HepG2 (cell line): Measurements from ENCODE around the gene NT5C1A. TPM values are rescaled to one million over a fixed set of nuclear protein-coding genes. Genes with fewer than 3 reads are reported as not detected.

Experiments used
- ATAC-seq: fragments of 200-7000 bp; cut with Tn5 transposase; 3 replicates; pipeline ENCODE4 v1.9.1; 2020; ENCODE audit warnings: mild to moderate bottlenecking, moderate library complexity
- BruUV-seq: library from RNA; stranded (reverse); fragments of 400-500 nt; replicated peaks from 2 replicates; lab custom pipeline; 2021; lab: Mats Ljungman, UMichigan
- CTCF ChIA-PET: fragments of 300-600 bp; formaldehyde crosslinking; extraction: SDS; loops from one replicate; lab custom pipeline; 2021; ENCODE audit warnings: low total read pairs, inconsistent platforms, low intra/inter-chr PET ratio; lab: Yijun Ruan, JAX
- POLR2A ChIA-PET: fragments of 350-600 bp; sonication (Branson Sonifier 250); formaldehyde crosslinking; loops from one replicate; lab custom pipeline; 2020; ENCODE audit warnings: antibody characterized with exemption, inconsistent platforms; lab: Yijun Ruan, JAX
- DNase-seq: peaks from one replicate; pipeline ENCODE4 v3.0.0-alpha.2; 2015; ENCODE audit warnings: low spot score
- FAIRE-seq: peaks from 3 replicates; lab custom pipeline; 2011; peaks lifted over from hg19 to GRCh38; lab: Jason Lieb, UNC
- H2AFZ ChIP-seq: one replicate; pipeline ENCODE4 v1.6.1; 2011; ENCODE audit warnings: low read length, inconsistent platforms
- H3K27ac ChIP-seq: fragments of 300-600 bp; 3 replicates; pipeline ENCODE4 v1.8.0; 2011; ENCODE audit warnings: mixed run types, mild to moderate bottlenecking, mixed read lengths, low read length, inconsistent platforms; ENCODE audit not compliant: insufficient read depth; ENCODE audit errors: extremely low read length
- H3K27me3 ChIP-seq, 2 experiments: fragments of 200-600 bp in 1 of 2; 2 replicates in 1 of 2; 3 replicates in 1 of 2; pipeline versions ENCODE4 v1.6.0 to v1.8.0; 2011; ENCODE audit warnings: low read length in 2 of 2, mild to moderate bottlenecking in 2 of 2, moderate library complexity in 2 of 2, inconsistent platforms in 1 of 2; ENCODE audit not compliant: insufficient read depth in 2 of 2, control insufficient read depth in 1 of 2
- H3K36me3 ChIP-seq, 2 experiments: fragments of 200-600 bp in 1 of 2; replicated peaks in 1 of 2; 2 replicates in 1 of 2; 3 replicates in 1 of 2; pipeline versions ENCODE4 v1.5.1 to v1.8.0; 2011; ENCODE audit warnings: low read length in 2 of 2, inconsistent platforms in 1 of 2; ENCODE audit not compliant: insufficient read depth in 2 of 2, control insufficient read depth in 1 of 2
- H3K4me1 ChIP-seq: 2 replicates; pipeline ENCODE4 v1.5.1; 2012; ENCODE audit warnings: low read length, inconsistent platforms; ENCODE audit not compliant: insufficient read depth
- H3K4me2 ChIP-seq: 2 replicates; pipeline ENCODE4 v1.6.0; 2011; ENCODE audit warnings: low read depth, low read length, inconsistent platforms
- H3K4me3 ChIP-seq, 3 experiments: fragments of 200-600 bp in 1 of 3; sonication (generic), shearing (Covaris generic) in 1 of 3; replicated peaks in 1 of 3; 2 replicates each; pipeline ENCODE4 v1.5.1; 2011 to 2016; ENCODE audit warnings: low read length in 3 of 3, inconsistent platforms in 2 of 3, low read depth in 2 of 3, mild to moderate bottlenecking in 2 of 3, control low read depth in 1 of 3, mixed read lengths in 1 of 3; ENCODE audit not compliant: insufficient read depth in 1 of 3
- H3K79me2 ChIP-seq: one replicate; pipeline ENCODE4 v1.6.1; 2011; ENCODE audit warnings: low read length, inconsistent platforms; ENCODE audit not compliant: insufficient read depth
- H3K9ac ChIP-seq: 2 replicates; pipeline ENCODE4 v1.6.0; 2011; ENCODE audit warnings: mild to moderate bottlenecking, low read depth, low read length, inconsistent platforms; ENCODE audit not compliant: insufficient read depth
- H3K9me3 ChIP-seq: 2 replicates; pipeline ENCODE4 v1.5.1; 2012; ENCODE audit warnings: mild to moderate bottlenecking, low read length
- H4K20me1 ChIP-seq: 2 replicates; pipeline ENCODE4 v1.6.0; 2011; ENCODE audit warnings: inconsistent platforms, mild to moderate bottlenecking, low read length, moderate library complexity; ENCODE audit not compliant: insufficient read depth
- FOXP1 ChIP-seq, 2 experiments: fragments of 450-650 bp in 1 of 2; IDR thresholded peaks; 2 replicates each; pipeline ENCODE4 v1.6.1; 2017 to 2018; ENCODE audit warnings: antibody characterized with exemption in 1 of 2
- GABPA ChIP-seq, 2 experiments: IDR thresholded peaks; 2 replicates each; pipeline ENCODE4 v1.6.1; 2011 to 2016; ENCODE audit warnings: low read depth in 2 of 2, low read length in 1 of 2, missing biosample characterization in 1 of 2, missing genetic modification characterization in 1 of 2
- HDAC1 ChIP-seq: sonication (generic); formaldehyde crosslinking; IDR thresholded peaks from 2 replicates; pipeline ENCODE4 v1.5.1; 2020; ENCODE audit warnings: mild to moderate bottlenecking, missing genetic modification reagents
- MXI1 ChIP-seq: IDR thresholded peaks from 3 replicates; pipeline ENCODE4 v1.6.1; 2012; ENCODE audit warnings: low read depth, low read length, inconsistent platforms, borderline replicate concordance
- ZNF577 ChIP-seq: sonication (generic); formaldehyde crosslinking; IDR thresholded peaks from 2 replicates; pipeline ENCODE4 v1.4.0; 2020; ENCODE audit warnings: mild to moderate bottlenecking, low read depth, missing genetic modification reagents, borderline replicate concordance
- ZNF629 ChIP-seq: sonication (generic); formaldehyde crosslinking; conservative IDR thresholded peaks from 2 replicates; pipeline ENCODE4 v1.5.0; 2020; ENCODE audit warnings: missing genetic modification reagents
- ZSCAN31 ChIP-seq: sonication (generic); formaldehyde crosslinking; IDR thresholded peaks from 2 replicates; pipeline ENCODE4 v1.5.0; 2020; ENCODE audit warnings: low read depth, mild to moderate bottlenecking, missing genetic modification reagents
- WGBS: methylation state at CpG from one replicate; pipeline ENCODE4 v1.1.6; 2017; ENCODE audit warnings: low lambda C conversion rate; 5-methylcytosine and 5-hydroxymethylcytosine counted together
- in situ Hi-C: cut with HindIII; loops from 2 replicates; pipeline ENCODE4 v1.10.0; 2017; ENCODE audit warnings: low pct_unique_long_range_greater_than_20kb; ENCODE audit not compliant: extremely low pct_ligation_motif_present
- intact Hi-C: fragments of 100-400 bp; cut with micrococcal nuclease; formaldehyde crosslinking; loops from one replicate; pipeline ENCODE4 v1.10.0; 2022; ENCODE audit not compliant: unreplicated experiment
- polyA plus RNA-seq, 8 experiments: library from polyadenylated mRNA; depleted of rRNA in 3 of 8; stranded (reverse) in 7 of 8; unstranded in 1 of 8; fragments of >200 nt; fragmentation: Illumina TruSeq in 4 of 8; extraction: Trizol in 4 of 8; gene quantifications; 2 replicates each; pipeline versions ENCODE4 v1.2.1 to v1.2.3, GENCODE V29; 2011 to 2016; ENCODE audit warnings: low read depth in 4 of 8, missing spikeins in 1 of 8, mixed read lengths in 1 of 8; ENCODE audit not compliant: insufficient read depth in 1 of 8
- total RNA-seq, 5 experiments: library from RNA; depleted of rRNA; stranded (reverse); fragments of >200 nt; fragmentation: Illumina TruSeq; extraction: Trizol; gene quantifications; 2 replicates each; pipeline ENCODE4 v1.2.3, GENCODE V29; 2016; ENCODE audit warnings: low read depth in 1 of 5
- TF ChIP-seq, protein P1 (sequence below): sonication (generic); formaldehyde crosslinking; IDR thresholded peaks from 2 replicates; pipeline ENCODE4 v1.8.0; 2022; ENCODE audit warnings: mild to moderate bottlenecking, missing genetic modification reagents, moderate library complexity
- TF ChIP-seq, protein P2 (sequence below), 2 experiments: IDR thresholded peaks; 2 replicates each; pipeline ENCODE4 v1.6.1; 2011 to 2012; ENCODE audit warnings: low read length in 2 of 2, borderline replicate concordance in 1 of 2, low read depth in 1 of 2, mild to moderate bottlenecking in 1 of 2, moderate library complexity in 1 of 2

NT5C1A gene
- total and polyA plus RNA-seq, 2 of the 13 experiments (the other 11 are each of a cell fraction or from before 2014, with no cell fraction given) = not detected

DNA sequence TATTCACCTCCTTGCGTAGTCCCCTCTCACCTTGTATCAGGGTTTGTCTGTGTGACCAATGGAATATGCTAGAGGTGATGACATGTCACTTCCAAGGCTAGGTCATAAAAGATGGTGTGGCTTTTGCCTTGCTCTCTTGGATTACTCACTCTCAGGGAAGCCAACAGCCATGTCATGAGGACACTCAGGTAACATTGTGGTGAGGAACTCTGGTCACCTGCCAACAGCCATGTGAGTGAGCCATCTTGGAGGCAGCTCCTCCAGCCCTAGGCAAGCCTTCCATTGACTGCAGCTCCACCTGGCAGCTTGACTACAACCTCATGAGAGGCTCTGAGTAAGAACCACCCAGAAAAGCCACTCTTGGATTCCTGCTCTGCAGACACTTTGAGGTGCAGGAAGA lies 21.5 kb downstream of the NT5C1A start:
- no peaks in the 10 kb centered on the region for H3K4me1 ChIP-seq
- POLR2A ChIA-PET = no interaction called here
- no peak overlapping the region for H3K4me3 ChIP-seq
- H3K27me3 ChIP-seq = peaks cover 3 to 35% of the 10 kb centered on the region in 2 experiments; a peak in 4 of 5 replicates
- no peaks in the 10 kb centered on the region for H3K9me3 ChIP-seq
- no peak overlapping the region for H2AFZ ChIP-seq
- no peak overlapping the region for H3K9ac ChIP-seq
- DNase-seq (no peak), FAIRE-seq (no peak), ATAC-seq (no peak)
- CTCF ChIA-PET = interaction anchor here (1.4 kb wide), 1 partner anchor 44 kb away, joined by 4 read pairs; no protein-coding TSS in a partner anchor
- no peak overlapping the region for H3K27ac ChIP-seq
- no peak overlapping the region for H3K4me2 ChIP-seq
- H3K36me3 ChIP-seq = no peaks in the 10 kb centered on the region
- intact Hi-C loops (no loop called here), in situ Hi-C loops (loop anchor here (5.0 kb wide), 1 partner anchor 43 kb away; no protein-coding TSS in a partner anchor)
- no TSS peak for BruUV-seq
- TF ChIP-seq ZSCAN31 = no peak
- TF ChIP-seq GABPA (IDR thresholded peaks at IDR 0.05; ENCODE audit: low read depth, low read length) = no peak
- TF ChIP-seq GABPA (CRISPR knock-in tag; IDR thresholded peaks at IDR 0.05; ENCODE audit: low read depth) = no peak
- no peak for TF ChIP-seq FOXP1 (IDR thresholded peaks at IDR 0.05)
- TF ChIP-seq FOXP1 (CRISPR knock-in tag; IDR thresholded peaks at IDR 0.05) = no peak
- no peak for TF ChIP-seq HDAC1 (CRISPR knock-in tag)
- TF ChIP-seq MXI1 = no peak
- TF ChIP-seq, protein P1, sequence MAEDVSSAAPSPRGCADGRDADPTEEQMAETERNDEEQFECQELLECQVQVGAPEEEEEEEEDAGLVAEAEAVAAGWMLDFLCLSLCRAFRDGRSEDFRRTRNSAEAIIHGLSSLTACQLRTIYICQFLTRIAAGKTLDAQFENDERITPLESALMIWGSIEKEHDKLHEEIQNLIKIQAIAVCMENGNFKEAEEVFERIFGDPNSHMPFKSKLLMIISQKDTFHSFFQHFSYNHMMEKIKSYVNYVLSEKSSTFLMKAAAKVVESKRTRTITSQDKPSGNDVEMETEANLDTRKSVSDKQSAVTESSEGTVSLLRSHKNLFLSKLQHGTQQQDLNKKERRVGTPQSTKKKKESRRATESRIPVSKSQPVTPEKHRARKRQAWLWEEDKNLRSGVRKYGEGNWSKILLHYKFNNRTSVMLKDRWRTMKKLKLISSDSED (CRISPR knock-in tag) = no peak
- no peak for TF ChIP-seq ZNF577 (CRISPR knock-in tag)
- no peak for TF ChIP-seq ZNF629 (CRISPR knock-in tag)
- TF ChIP-seq, protein P2, sequence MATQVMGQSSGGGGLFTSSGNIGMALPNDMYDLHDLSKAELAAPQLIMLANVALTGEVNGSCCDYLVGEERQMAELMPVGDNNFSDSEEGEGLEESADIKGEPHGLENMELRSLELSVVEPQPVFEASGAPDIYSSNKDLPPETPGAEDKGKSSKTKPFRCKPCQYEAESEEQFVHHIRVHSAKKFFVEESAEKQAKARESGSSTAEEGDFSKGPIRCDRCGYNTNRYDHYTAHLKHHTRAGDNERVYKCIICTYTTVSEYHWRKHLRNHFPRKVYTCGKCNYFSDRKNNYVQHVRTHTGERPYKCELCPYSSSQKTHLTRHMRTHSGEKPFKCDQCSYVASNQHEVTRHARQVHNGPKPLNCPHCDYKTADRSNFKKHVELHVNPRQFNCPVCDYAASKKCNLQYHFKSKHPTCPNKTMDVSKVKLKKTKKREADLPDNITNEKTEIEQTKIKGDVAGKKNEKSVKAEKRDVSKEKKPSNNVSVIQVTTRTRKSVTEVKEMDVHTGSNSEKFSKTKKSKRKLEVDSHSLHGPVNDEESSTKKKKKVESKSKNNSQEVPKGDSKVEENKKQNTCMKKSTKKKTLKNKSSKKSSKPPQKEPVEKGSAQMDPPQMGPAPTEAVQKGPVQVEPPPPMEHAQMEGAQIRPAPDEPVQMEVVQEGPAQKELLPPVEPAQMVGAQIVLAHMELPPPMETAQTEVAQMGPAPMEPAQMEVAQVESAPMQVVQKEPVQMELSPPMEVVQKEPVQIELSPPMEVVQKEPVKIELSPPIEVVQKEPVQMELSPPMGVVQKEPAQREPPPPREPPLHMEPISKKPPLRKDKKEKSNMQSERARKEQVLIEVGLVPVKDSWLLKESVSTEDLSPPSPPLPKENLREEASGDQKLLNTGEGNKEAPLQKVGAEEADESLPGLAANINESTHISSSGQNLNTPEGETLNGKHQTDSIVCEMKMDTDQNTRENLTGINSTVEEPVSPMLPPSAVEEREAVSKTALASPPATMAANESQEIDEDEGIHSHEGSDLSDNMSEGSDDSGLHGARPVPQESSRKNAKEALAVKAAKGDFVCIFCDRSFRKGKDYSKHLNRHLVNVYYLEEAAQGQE (IDR thresholded peaks at IDR 0.05; ENCODE audit: borderline replicate concordance in 1 of 2, low read depth in 1 of 2, low read length in 2 of 2) = no peak
- no peaks in the 10 kb centered on the region for H3K79me2 ChIP-seq
- H4K20me1 ChIP-seq = no peaks in the 10 kb centered on the region
- WGBS = 33% methylated on average over 1 of the region's 1 CpG
